B cell (primary cell): ENCODE results near the gene CARS2. TPM values are rescaled to one million over a fixed set of nuclear protein-coding genes. Genes with fewer than 3 reads are reported as not detected.
A peak's percentile ranks its signal among the peaks of the same experiment; 100 is the strongest.
"Not testable (repeated sequence)": the region's sequence is repeated elsewhere in the genome, so short reads cannot be mapped to it uniquely, and the experiment has no call there.

Source experiments
- ATAC-seq: fragments of 200-7000 bp; cut with Tn5 transposase; one replicate; pipeline ENCODE4 v1.10.0; 2021; ENCODE audit warnings: low read depth, mild to moderate bottlenecking, moderate number of reproducible peaks, moderate library complexity
- CTCF ChIA-PET: fragments of 350-600 bp; sonication (Branson Sonifier 250); formaldehyde crosslinking; loops from one replicate; lab custom pipeline; 2021; ENCODE audit warnings: antibody characterized with exemption, inconsistent platforms; lab: Charles Lee
- POLR2A ChIA-PET: fragments of 350-600 bp; sonication (Branson Sonifier 250); formaldehyde crosslinking; loops from one replicate; lab custom pipeline; 2021; ENCODE audit warnings: antibody characterized with exemption; lab: Charles Lee
- DNase-seq: peaks from one replicate; pipeline ENCODE4 v3.0.0; 2013
- H2AFZ ChIP-seq: 2 replicates; pipeline ENCODE4 v1.6.1; 2012; ENCODE audit warnings: mild to moderate bottlenecking, low read depth, low read length; ENCODE audit not compliant: insufficient read depth, poor library complexity, severe bottlenecking
- H3K27ac ChIP-seq, 2 donors: 1 replicate in 1 of 2; 2 replicates in 1 of 2; pipeline ENCODE4 v1.5.1; 2012 to 2013; ENCODE audit warnings: low read length in 2 of 2, mild to moderate bottlenecking in 2 of 2, moderate library complexity in 1 of 2
- H3K27me3 ChIP-seq, 4 experiments: fragments of 200-600 bp in 1 of 4; sonication (generic) in 1 of 4; replicated peaks in 1 of 4; 1 replicate in 2 of 4; 2 replicates in 2 of 4; pipeline versions ENCODE4 v1.6.1 to v1.7.0; 2013 to 2016; ENCODE audit warnings: low read length in 3 of 4, mild to moderate bottlenecking in 2 of 4, mixed read lengths in 1 of 4, moderate library complexity in 1 of 4; ENCODE audit not compliant: insufficient read depth in 4 of 4, control insufficient read depth in 3 of 4; ENCODE audit errors: control extremely low read depth in 1 of 4
- H3K36me3 ChIP-seq, 2 experiments: replicated peaks in 1 of 2; 1 replicate in 1 of 2; 2 replicates in 1 of 2; pipeline versions ENCODE4 v1.6.1 to v1.7.1; 2013; ENCODE audit warnings: low read length in 1 of 2; ENCODE audit not compliant: insufficient read depth in 2 of 2, control insufficient read depth in 1 of 2; ENCODE audit errors: control extremely low read depth in 1 of 2, extremely low read depth in 1 of 2
- H3K4me1 ChIP-seq, 2 donors: fragments of 200-600 bp in 1 of 2; sonication (generic) in 1 of 2; 1 replicate in 1 of 2; 2 replicates in 1 of 2; pipeline versions ENCODE4 v1.5.1 to v1.6.1; 2013 to 2017; ENCODE audit warnings: low read length in 2 of 2; ENCODE audit not compliant: control insufficient read depth in 2 of 2, insufficient read depth in 2 of 2
- H3K4me2 ChIP-seq: replicated peaks from 2 replicates; pipeline ENCODE3; 2012; ENCODE audit warnings: mild to moderate bottlenecking, low read depth, low read length; ENCODE audit not compliant: poor library complexity, severe bottlenecking
- H3K4me3 ChIP-seq, 5 experiments: fragments of 200-600 bp in 1 of 5; sonication (generic) in 1 of 5; 1 replicate in 3 of 5; 2 replicates in 2 of 5; pipeline versions ENCODE4 v1.5.1 to v1.7.0; 2011 to 2016; ENCODE audit warnings: low read length in 4 of 5, mild to moderate bottlenecking in 4 of 5, low read depth in 2 of 5, control low read depth in 1 of 5, moderate library complexity in 1 of 5; ENCODE audit not compliant: insufficient read depth in 1 of 5; ENCODE audit errors: control extremely low read depth in 1 of 5, extremely low read depth in 1 of 5
- H3K79me2 ChIP-seq: fragments of 200-600 bp; sonication (generic); one replicate; pipeline ENCODE4 v1.6.0; 2016; ENCODE audit warnings: low read length; ENCODE audit not compliant: control insufficient read depth, insufficient read depth
- H3K9ac ChIP-seq: fragments of 200-600 bp; sonication (generic); 2 replicates; pipeline ENCODE4 v1.6.1; 2017; ENCODE audit warnings: mild to moderate bottlenecking, low read length, moderate library complexity
- H3K9me3 ChIP-seq, 3 donors: one replicate each; pipeline versions ENCODE4 v1.6.1 to v1.7.1; 2013; ENCODE audit warnings: low read length in 2 of 3; ENCODE audit not compliant: control insufficient read depth in 2 of 3, insufficient read depth in 1 of 3; ENCODE audit errors: control extremely low read depth in 1 of 3
- H4K20me1 ChIP-seq: 2 replicates; pipeline ENCODE4 v1.6.0; 2012; ENCODE audit warnings: mild to moderate bottlenecking, low read length; ENCODE audit not compliant: insufficient read depth, control insufficient read depth, poor library complexity, severe bottlenecking
- H3K27ac Mint-ChIP-seq: one replicate; pipeline ENCODE4 v1.8.0; 2021; ENCODE audit warnings: mixed read lengths
- H3K27me3 Mint-ChIP-seq: one replicate; pipeline ENCODE4 v1.8.0; 2021; ENCODE audit warnings: mixed read lengths
- H3K4me1 Mint-ChIP-seq: one replicate; pipeline ENCODE4 v1.8.0; 2021; ENCODE audit warnings: mixed read lengths
- H3K4me3 Mint-ChIP-seq: one replicate; pipeline ENCODE4 v1.8.0; 2021; ENCODE audit warnings: mixed read lengths
- H3K9me3 Mint-ChIP-seq: one replicate; pipeline ENCODE4 v1.8.0; 2022; ENCODE audit warnings: mixed read lengths; ENCODE audit not compliant: insufficient read depth
- CTCF ChIP-seq: fragments of 200-600 bp; IDR thresholded peaks from one replicate; pipeline ENCODE4 v1.8.0; 2022; ENCODE audit warnings: antibody characterized with exemption, mild to moderate bottlenecking
- EZH2 ChIP-seq: IDR thresholded peaks from 2 replicates; pipeline ENCODE4 v1.6.1; 2012; ENCODE audit warnings: borderline replicate concordance, low read depth, mild to moderate bottlenecking, moderate library complexity, low read length; ENCODE audit not compliant: insufficient read depth, poor library complexity, severe bottlenecking
- WGBS: methylation state at CpG from one replicate; pipeline ENCODE4 v1.1.5; 2013; ENCODE audit warnings: missing lambda C conversion rate; ENCODE audit not compliant: insufficient coverage; 5-methylcytosine and 5-hydroxymethylcytosine counted together
- intact Hi-C: fragments of 100-400 bp; cut with micrococcal nuclease; formaldehyde crosslinking; loops from one replicate; pipeline ENCODE4 v1.10.0; 2022
- polyA plus RNA-seq: library from polyadenylated mRNA; depleted of rRNA; stranded (reverse); fragments of >200 nt; gene quantifications from 2 replicates; pipeline ENCODE4 v1.2.3, GENCODE V29; 2012
- total RNA-seq, 2 donors: library from RNA; stranded (reverse); fragments of 120-200 nt in 1 of 2; gene quantifications; 1 replicate in 1 of 2; 2 replicates in 1 of 2; pipeline versions ENCODE4 v1.2.3 to v1.2.4, GENCODE V29; 2013 to 2022

CARS2 gene
- total and polyA plus RNA-seq, 2 donors (not counting 1 experiment from before 2014, with no cell fraction given): 154 to 188 TPM

- H3K9me3 Mint-ChIP-seq, H3K9me3 ChIP-seq, H3K27me3 ChIP-seq, H2AFZ ChIP-seq, H3K4me1 ChIP-seq, H3K27me3 Mint-ChIP-seq, CTCF ChIA-PET, H3K4me3 ChIP-seq, ATAC-seq, H3K9ac ChIP-seq, DNase-seq, intact Hi-C loops, H3K4me2 ChIP-seq, H3K27ac ChIP-seq, POLR2A ChIA-PET, H3K4me3 Mint-ChIP-seq: not testable (repeated sequence)
- Histone ChIP-seq H4K20me1 (peaks cover 19% of the 10 kb centered on the region), H3K79me2 (peaks cover 77% of the 10 kb centered on the region), H3K36me3 (peaks cover 0 to 12% of the 10 kb centered on the region in 2 experiments)
- 90% methylated on average over 2 of the region's 6 CpGs for WGBS
- Mint-ChIP-seq H3K4me1 (peaks cover 27% of the 10 kb centered on the region), H3K27ac (peak overlapping the region; percentile 26)
Measured at GRCh38 chr13:110726153-110726552, 20.2 kb upstream of the CARS2 start.

- Histone ChIP-seq H3K4me1 (peaks cover 0 to 6% of the 10 kb centered on the region in 2 donors), H3K4me2 (no peak overlapping the region), H2AFZ (no peak overlapping the region), H3K36me3 (peaks cover 2 to 29% of the 10 kb centered on the region in 2 experiments), H3K27me3 (no peaks in the 10 kb centered on the region), H3K79me2 (peaks cover 79% of the 10 kb centered on the region), H3K4me3 (no peak overlapping the region), H3K9ac (no peak overlapping the region), H3K9me3 (peaks cover 0 to 10% (median 0%) of the 10 kb centered on the region in 3 donors), H3K27ac (peak overlapping the region in 1 of 2 donors; percentile 4), H4K20me1 (peaks cover 43% of the 10 kb centered on the region)
- ChIA-PET POLR2A (interaction anchor here (0.7 kb wide), 1 partner anchor 89 kb away, joined by 3 read pairs; no protein-coding TSS in a partner anchor), CTCF (interaction anchor here (0.7 kb wide), 1 partner anchor 15 kb away, joined by 3 read pairs; no protein-coding TSS in a partner anchor)
- no peak for ATAC-seq
- H3K4me3 Mint-ChIP-seq: no peak overlapping the region
- H3K4me1 Mint-ChIP-seq: peaks cover 24% of the 10 kb centered on the region
- no peak for TF ChIP-seq EZH2
- no peak for TF ChIP-seq CTCF
- no peaks in the 10 kb centered on the region for H3K27me3 Mint-ChIP-seq
- 100% methylated on average over 3 of the region's 8 CpGs for WGBS
- no peak overlapping the region for H3K27ac Mint-ChIP-seq
- intact Hi-C loops: no loop called here
- no peak for DNase-seq
- H3K9me3 Mint-ChIP-seq: no peaks in the 10 kb centered on the region
Measured at GRCh38 chr13:110723598-110723997, 17.7 kb upstream of the CARS2 start.
